GM20431 (cell line): ENCODE results near the gene UCKL1.
"Not testable (repeated sequence)": the region's sequence is repeated elsewhere in the genome, so short reads cannot be mapped to it uniquely, and the experiment has no call there.

Source experiments
- in situ Hi-C: fragments of 300-500 bp; cut with MseI, MboI; formaldehyde crosslinking; loops from one replicate; pipeline ENCODE4 v1.15.0; 2020; ENCODE audit warnings: low sequenced_read_pairs; ENCODE audit not compliant: unreplicated experiment

UCKL1 gene

GRCh38 chr20:63960654-63961621, 4.7 kb upstream of the UCKL1 start:
- in situ Hi-C loops = not testable (repeated sequence)

DNA sequence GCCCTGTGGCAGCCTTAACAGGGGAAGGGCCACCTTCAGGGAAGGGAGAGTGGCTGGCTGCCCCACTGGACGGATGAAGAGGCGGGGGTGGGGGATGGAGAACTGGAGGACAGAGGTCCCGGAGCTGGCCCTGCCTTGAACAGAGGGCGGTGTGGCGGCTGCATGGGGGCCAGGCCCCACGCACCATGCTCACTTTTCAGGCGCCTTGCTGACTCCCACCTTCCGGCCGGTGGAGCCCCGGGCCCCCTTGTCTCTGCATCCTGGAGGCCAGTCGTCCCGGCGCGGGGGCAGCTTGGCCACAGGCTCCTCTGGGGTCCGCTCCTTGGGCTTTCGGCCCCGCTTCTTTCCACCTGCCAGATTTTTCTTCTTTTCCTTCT, 3.5 kb upstream of the UCKL1 start:
- in situ Hi-C loops = no loop called here

DNA sequence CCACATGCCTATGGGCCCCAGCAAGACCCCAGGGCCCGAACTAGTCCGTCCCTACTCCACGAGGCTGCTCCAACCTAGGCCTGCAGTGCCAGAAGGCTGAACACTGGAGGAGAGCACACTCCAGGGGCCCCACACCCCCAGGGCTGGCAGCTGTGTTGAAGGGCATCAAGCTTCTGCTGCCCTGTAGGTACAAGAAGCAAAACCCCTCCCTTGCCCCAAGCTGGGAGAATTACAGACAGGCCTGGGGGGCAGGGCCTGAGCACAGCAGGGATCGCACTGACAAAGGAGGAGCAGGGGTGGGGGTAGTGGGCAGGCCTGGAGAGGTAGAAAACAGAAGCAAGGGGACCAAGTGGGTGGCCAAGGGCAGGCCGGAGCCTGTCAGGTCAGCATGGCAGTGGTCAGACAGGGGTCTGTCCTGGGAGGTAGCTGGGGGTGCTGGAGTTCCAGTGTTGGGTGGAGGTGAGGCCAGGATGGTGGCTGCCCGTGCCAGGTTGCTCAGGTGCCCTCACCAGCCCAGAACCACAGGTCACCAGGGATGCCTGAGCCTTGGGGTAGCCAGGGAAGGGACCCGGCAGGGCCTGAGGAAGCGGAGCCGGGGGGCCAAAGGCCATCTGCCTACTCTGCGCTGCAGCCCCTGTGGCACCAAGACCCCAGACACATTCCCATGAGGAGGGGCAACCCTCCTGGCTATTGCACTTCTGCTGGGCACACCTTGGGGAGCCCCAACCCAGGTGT, 2.9 kb upstream of the UCKL1 start:
- in situ Hi-C loops = no loop called here

- in situ Hi-C loops = no loop called here
These were observed 2.3 kb upstream of the UCKL1 start for GRCh38 chr20:63958471-63958870.

DNA sequence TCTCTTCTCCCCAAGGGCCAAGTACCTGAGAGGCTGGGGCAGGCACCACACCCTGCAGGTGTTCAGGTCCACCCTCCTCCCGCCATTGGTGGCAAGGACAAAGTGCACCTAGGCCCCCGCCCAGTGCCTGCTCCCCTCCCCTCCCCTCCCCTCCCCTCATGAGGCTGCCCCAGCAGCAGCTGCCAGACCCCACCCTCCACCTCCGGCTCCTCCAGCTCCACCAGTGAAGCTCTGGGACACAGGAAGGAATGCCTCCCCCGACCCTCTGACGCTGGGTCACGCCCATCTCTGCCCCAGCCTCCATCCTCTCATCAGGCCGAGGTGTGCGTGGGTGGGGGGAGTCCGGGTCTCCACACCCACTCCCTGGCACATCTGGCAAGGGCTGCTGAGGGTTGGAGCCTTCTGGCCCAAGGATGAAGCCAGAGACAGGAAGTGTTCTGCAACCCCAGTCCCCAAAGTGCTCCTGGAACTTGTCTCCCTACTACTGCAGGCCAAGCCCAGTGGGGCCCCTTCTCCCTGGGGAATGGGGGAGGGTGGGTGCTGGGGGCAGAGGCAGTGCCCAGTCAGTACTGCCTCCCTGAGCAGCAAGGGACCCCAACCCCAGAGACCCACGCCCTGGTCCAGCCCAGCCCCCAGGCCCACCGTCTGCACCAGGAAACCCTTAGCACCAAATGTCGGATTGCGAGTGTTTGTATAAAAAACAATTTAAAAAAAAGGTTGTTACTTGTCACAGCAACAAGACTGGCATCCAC, 1.6 kb upstream of the UCKL1 start:
- in situ Hi-C loops = no loop called here

GRCh38 chr20:63957004-63957689, 931 bp upstream of the UCKL1 start:
- in situ Hi-C loops = no loop called here

DNA sequence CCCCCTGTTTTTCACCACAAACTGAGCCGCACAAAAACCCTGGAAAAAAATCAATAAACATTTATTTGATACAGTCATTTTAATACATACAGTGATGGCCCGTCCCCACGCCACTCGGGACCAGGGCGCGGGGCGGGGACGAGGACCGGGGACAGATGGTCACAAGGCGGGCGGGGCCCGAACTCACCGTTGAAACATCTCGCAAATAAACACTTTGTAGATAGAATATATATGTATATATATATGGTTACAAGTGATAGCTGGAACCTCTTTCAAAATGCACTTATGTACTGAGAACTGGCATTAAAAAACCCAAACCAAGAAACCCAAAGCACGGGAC, 418 bp upstream of the UCKL1 start:
- in situ Hi-C loops = no loop called here

GRCh38 chr20:63955281-63955826, 862 bp downstream of the UCKL1 start:
- in situ Hi-C loops = no loop called here

GRCh38 chr20:63953764-63954429, 2.3 kb downstream of the UCKL1 start:
- in situ Hi-C loops = no loop called here

DNA sequence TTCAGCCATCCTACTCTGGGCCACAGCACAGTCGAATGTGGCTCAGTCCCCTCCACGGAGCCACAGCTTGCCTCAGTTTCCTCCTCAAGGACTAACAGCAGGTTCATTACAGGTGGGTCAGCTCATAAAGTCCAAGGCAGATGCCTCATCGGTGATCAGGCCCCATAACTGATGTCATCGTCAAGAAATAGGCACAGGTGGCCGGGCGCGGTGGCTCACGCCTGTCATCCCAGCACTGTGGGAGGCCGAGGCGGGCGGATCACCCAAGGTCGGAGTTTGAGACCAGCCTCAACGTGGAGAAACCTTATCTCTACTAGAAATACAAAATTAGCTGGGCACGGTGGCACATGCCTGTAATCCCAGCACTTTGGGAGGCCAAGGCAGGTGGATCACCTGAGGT, 3.4 kb downstream of the UCKL1 start:
- in situ Hi-C loops = no loop called here

DNA sequence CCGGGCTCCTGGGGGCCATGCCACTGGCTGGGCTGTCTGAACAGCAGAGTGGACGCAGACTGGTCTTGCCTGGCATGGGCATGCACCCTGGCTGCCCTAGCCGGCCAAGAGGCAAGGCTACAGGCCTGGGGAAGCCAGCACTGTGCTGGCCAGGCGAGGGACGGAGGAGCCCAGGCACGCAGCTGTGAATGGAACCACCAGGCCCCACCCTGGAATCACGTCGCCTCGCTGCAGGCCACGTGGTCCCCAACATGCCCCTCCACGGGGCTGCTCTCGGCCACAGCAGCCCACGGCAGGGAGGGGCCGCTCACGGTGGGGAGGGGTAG, 4.0 kb downstream of the UCKL1 start:
- in situ Hi-C loops = no loop called here

GRCh38 chr20:63951398-63952209, 4.6 kb downstream of the UCKL1 start:
- in situ Hi-C loops = no loop called here

GRCh38 chr20:63950701-63951397, 5.4 kb downstream of the UCKL1 start:
- in situ Hi-C loops = no loop called here

- in situ Hi-C loops = no loop called here
These were observed 8.4 kb downstream of the UCKL1 start for GRCh38 chr20:63947638-63948456.

- in situ Hi-C loops = no loop called here
These were observed 9.1 kb downstream of the UCKL1 start for GRCh38 chr20:63946986-63947637.

DNA sequence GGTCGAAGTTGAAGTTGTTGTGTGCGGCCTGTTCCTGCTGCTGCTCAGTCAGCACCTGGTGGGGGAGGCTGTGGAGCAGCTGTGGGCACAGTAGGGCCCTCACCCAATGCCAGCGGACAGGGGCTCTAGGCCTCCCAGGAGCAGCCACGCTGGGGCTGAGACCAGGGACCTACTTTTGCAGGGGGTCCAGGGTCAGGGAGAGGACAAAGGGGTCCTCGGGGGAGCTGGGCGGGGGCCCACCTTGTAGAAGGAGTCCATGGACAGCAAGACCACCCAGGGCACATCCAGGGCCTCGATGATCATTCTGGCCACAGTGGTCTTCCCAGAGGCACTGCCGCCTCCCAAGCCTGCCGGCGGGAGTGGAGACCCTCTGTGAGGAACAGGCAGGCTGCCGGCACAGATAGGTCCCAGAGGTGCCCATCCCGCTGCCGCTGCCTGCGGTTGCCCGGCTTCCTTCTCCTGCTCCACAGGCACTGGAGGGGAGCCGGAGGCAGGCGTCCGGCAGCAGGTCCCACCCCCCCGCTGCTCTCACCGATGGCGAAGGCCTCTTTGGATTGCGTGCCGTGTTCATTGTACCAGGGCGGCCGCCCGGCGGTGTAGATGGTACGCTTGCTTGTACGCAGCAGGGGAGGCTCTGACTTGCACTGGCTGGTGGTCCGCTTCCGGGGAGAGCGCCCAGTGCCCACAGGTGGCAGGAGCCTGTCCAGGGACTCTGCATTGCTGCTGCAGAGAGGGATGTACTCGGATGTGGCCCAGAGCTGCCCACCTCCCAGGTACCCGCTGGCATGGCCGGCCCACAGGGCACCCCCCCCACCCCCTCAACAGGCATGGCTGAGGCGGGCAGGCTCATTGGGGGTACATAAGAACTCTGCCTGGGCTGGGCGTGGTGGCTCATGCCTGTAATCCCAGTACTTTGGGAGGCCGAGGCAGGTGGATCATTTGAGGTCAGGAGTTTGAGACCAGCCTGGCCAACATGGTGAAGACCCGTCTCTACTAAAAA, 10.0 kb downstream of the UCKL1 start:
- in situ Hi-C loops = no loop called here
